ENCODE measurements around the gene USP30. TPM values are rescaled to one million over a fixed set of nuclear protein-coding genes. Genes with fewer than 3 reads are reported as not detected.

Gene USP30
- total and polyA plus RNA-seq, 9 of the 15 experiments (the other 6 are each of a cell fraction or from before 2014, with no cell fraction given), result 1.4 to 15.2 (median 7.0) TPM

DNA sequence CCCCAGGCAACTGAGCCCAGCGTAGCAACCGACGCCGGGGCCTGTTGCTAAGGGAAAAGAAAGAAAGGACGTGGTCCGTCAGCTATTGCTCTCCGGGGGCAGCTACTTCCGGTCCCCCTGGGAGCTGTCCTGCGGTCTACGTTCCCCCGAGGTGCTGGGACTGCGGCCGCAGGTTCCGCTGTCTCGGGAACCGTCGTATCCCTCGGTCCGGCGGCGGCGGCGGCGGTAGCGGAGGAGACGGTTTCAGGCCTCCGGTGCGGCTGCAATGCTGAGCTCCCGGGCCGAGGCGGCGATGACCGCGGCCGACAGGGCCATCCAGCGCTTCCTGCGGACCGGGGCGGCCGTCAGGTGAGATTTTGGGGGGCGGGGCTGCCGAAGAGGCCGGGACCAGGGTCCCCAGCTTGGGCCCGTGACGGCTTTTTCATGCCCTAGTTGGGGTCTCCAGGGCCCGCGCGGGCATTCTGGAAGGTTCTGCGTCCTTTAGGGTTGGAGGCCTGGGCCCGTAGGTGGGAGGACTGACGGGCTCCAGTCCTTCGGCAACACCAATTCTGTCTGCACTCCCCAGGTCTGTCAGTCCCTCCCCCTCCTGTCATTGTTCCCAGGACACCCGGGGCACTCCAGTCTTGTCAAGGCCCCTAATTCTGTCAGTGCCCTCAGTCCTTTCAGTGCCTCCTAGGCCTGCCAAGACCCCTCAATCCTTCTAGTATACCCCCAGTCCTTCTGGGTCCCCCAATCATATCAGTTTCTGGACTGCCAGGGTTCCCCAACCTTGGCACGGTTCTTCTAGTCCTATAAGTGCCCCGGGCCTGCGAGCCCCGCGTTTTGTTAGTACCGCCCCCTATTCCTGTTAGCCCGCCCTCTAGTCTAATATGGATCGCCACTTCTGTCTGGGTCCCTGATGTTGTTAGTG is at the start of gene USP30 (continued):
- TF ChIP-seq, protein P1, sequence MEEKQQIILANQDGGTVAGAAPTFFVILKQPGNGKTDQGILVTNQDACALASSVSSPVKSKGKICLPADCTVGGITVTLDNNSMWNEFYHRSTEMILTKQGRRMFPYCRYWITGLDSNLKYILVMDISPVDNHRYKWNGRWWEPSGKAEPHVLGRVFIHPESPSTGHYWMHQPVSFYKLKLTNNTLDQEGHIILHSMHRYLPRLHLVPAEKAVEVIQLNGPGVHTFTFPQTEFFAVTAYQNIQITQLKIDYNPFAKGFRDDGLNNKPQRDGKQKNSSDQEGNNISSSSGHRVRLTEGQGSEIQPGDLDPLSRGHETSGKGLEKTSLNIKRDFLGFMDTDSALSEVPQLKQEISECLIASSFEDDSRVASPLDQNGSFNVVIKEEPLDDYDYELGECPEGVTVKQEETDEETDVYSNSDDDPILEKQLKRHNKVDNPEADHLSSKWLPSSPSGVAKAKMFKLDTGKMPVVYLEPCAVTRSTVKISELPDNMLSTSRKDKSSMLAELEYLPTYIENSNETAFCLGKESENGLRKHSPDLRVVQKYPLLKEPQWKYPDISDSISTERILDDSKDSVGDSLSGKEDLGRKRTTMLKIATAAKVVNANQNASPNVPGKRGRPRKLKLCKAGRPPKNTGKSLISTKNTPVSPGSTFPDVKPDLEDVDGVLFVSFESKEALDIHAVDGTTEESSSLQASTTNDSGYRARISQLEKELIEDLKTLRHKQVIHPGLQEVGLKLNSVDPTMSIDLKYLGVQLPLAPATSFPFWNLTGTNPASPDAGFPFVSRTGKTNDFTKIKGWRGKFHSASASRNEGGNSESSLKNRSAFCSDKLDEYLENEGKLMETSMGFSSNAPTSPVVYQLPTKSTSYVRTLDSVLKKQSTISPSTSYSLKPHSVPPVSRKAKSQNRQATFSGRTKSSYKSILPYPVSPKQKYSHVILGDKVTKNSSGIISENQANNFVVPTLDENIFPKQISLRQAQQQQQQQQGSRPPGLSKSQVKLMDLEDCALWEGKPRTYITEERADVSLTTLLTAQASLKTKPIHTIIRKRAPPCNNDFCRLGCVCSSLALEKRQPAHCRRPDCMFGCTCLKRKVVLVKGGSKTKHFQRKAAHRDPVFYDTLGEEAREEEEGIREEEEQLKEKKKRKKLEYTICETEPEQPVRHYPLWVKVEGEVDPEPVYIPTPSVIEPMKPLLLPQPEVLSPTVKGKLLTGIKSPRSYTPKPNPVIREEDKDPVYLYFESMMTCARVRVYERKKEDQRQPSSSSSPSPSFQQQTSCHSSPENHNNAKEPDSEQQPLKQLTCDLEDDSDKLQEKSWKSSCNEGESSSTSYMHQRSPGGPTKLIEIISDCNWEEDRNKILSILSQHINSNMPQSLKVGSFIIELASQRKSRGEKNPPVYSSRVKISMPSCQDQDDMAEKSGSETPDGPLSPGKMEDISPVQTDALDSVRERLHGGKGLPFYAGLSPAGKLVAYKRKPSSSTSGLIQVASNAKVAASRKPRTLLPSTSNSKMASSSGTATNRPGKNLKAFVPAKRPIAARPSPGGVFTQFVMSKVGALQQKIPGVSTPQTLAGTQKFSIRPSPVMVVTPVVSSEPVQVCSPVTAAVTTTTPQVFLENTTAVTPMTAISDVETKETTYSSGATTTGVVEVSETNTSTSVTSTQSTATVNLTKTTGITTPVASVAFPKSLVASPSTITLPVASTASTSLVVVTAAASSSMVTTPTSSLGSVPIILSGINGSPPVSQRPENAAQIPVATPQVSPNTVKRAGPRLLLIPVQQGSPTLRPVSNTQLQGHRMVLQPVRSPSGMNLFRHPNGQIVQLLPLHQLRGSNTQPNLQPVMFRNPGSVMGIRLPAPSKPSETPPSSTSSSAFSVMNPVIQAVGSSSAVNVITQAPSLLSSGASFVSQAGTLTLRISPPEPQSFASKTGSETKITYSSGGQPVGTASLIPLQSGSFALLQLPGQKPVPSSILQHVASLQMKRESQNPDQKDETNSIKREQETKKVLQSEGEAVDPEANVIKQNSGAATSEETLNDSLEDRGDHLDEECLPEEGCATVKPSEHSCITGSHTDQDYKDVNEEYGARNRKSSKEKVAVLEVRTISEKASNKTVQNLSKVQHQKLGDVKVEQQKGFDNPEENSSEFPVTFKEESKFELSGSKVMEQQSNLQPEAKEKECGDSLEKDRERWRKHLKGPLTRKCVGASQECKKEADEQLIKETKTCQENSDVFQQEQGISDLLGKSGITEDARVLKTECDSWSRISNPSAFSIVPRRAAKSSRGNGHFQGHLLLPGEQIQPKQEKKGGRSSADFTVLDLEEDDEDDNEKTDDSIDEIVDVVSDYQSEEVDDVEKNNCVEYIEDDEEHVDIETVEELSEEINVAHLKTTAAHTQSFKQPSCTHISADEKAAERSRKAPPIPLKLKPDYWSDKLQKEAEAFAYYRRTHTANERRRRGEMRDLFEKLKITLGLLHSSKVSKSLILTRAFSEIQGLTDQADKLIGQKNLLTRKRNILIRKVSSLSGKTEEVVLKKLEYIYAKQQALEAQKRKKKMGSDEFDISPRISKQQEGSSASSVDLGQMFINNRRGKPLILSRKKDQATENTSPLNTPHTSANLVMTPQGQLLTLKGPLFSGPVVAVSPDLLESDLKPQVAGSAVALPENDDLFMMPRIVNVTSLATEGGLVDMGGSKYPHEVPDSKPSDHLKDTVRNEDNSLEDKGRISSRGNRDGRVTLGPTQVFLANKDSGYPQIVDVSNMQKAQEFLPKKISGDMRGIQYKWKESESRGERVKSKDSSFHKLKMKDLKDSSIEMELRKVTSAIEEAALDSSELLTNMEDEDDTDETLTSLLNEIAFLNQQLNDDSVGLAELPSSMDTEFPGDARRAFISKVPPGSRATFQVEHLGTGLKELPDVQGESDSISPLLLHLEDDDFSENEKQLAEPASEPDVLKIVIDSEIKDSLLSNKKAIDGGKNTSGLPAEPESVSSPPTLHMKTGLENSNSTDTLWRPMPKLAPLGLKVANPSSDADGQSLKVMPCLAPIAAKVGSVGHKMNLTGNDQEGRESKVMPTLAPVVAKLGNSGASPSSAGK (IDR thresholded peaks at IDR 0.05), result no peak
- TF ChIP-seq SMAD3 (CRISPR knock-in tag; conservative IDR thresholded peaks at IDR 0.05), result 0 out of 2 replicates have a peak, but pooled peaks have one; percentile 29
- no peak; the same call in 1 of the 2 replicates for TF ChIP-seq FOXM1 (IDR thresholded peaks at IDR 0.05; ENCODE audit: low read depth)
- no peak for TF ChIP-seq FOXM1 (CRISPR knock-in tag; IDR thresholded peaks at IDR 0.05; ENCODE audit: low read depth)
- TF ChIP-seq, protein P2, sequence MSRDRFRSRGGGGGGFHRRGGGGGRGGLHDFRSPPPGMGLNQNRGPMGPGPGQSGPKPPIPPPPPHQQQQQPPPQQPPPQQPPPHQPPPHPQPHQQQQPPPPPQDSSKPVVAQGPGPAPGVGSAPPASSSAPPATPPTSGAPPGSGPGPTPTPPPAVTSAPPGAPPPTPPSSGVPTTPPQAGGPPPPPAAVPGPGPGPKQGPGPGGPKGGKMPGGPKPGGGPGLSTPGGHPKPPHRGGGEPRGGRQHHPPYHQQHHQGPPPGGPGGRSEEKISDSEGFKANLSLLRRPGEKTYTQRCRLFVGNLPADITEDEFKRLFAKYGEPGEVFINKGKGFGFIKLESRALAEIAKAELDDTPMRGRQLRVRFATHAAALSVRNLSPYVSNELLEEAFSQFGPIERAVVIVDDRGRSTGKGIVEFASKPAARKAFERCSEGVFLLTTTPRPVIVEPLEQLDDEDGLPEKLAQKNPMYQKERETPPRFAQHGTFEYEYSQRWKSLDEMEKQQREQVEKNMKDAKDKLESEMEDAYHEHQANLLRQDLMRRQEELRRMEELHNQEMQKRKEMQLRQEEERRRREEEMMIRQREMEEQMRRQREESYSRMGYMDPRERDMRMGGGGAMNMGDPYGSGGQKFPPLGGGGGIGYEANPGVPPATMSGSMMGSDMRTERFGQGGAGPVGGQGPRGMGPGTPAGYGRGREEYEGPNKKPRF (IDR thresholded peaks at IDR 0.05; ENCODE audit: low read depth, low read length), result no peak
- no peak for TF ChIP-seq SAFB2 (IDR thresholded peaks at IDR 0.05; ENCODE audit: borderline replicate concordance, low read depth, low read length, severe bottlenecking)
- 0 out of 2 replicates have a peak, but pooled peaks have one; percentile 62 for TF ChIP-seq ZZZ3 (IDR thresholded peaks at IDR 0.05)
- TF ChIP-seq, protein P3, sequence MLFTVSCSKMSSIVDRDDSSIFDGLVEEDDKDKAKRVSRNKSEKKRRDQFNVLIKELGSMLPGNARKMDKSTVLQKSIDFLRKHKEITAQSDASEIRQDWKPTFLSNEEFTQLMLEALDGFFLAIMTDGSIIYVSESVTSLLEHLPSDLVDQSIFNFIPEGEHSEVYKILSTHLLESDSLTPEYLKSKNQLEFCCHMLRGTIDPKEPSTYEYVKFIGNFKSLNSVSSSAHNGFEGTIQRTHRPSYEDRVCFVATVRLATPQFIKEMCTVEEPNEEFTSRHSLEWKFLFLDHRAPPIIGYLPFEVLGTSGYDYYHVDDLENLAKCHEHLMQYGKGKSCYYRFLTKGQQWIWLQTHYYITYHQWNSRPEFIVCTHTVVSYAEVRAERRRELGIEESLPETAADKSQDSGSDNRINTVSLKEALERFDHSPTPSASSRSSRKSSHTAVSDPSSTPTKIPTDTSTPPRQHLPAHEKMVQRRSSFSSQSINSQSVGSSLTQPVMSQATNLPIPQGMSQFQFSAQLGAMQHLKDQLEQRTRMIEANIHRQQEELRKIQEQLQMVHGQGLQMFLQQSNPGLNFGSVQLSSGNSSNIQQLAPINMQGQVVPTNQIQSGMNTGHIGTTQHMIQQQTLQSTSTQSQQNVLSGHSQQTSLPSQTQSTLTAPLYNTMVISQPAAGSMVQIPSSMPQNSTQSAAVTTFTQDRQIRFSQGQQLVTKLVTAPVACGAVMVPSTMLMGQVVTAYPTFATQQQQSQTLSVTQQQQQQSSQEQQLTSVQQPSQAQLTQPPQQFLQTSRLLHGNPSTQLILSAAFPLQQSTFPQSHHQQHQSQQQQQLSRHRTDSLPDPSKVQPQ (CRISPR knock-in tag; IDR thresholded peaks at IDR 0.05; ENCODE audit: borderline replicate concordance), result no peak
- no peak for TF ChIP-seq ZNF507 (tag; conservative IDR thresholded peaks at IDR 0.05)
- peak; percentile 56; the same call in 1 of the 2 replicates for TF ChIP-seq ZNF717 (CRISPR knock-in tag; IDR thresholded peaks at IDR 0.05)

All from K562 (cell line).